CD4-positive, alpha-beta T cell treated with Interleukin-4 for 1 hour (primary cell): ENCODE results near the gene ATG14.
"Not testable (repeated sequence)": the region's sequence is repeated elsewhere in the genome, so short reads cannot be mapped to it uniquely, and the experiment has no call there.

Source experiments
- DNase-seq, 2 donors: peaks; one replicate each; pipeline ENCODE4 v3.0.0-alpha.2; 2020 to 2022

ATG14 gene

GRCh38 chr14:55433880-55434804 is 22.5 kb upstream of the ATG14 start:
- DNase-seq, result peak in 1 of 2 donors; percentile 25

- DNase-seq, result no peak
Measured at GRCh38 chr14:55432628-55433027, 21.0 kb upstream of the ATG14 start.

DNA sequence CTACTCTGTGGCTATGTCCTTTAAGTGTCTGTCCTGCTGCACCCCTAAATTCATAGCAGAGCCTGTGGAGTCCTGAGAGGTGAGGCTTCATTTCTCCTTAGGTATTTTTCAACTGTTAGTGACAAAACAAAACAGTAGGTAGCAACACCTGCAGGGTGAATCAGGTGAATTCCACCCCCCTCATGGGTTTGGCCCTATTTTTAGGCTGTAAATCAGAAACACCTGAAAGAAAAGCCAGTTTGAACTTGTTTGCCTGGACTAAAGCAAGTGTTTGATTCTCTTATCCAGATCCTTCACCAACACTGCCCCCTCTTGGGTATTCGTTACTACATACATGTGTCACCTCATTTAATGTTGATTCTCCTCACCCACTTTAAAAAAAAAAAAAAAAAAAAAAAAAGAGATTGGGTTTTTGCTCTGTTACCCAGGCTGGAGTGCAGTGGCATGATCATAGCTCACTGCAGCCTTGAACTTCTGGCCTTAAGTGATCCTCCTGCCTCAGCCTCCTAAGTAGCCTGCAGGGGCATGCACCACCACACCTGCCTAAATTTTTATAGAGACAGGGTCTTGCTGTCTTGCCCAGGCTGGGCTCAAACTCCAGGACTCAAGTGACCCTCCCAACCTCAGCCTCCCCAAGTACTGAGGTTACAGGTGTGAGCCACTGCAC is 18.5 kb upstream of the ATG14 start:
- peak; percentile 53 to 82 for DNase-seq

- DNase-seq, result no peak
Measured at GRCh38 chr14:55427439-55427838, 15.8 kb upstream of the ATG14 start.

GRCh38 chr14:55426891-55427290 is 15.3 kb upstream of the ATG14 start:
- no peak for DNase-seq

GRCh38 chr14:55425091-55425490 is 13.5 kb upstream of the ATG14 start:
- DNase-seq, result no peak

- no peak for DNase-seq
Measured at GRCh38 chr14:55423969-55424368, 12.3 kb upstream of the ATG14 start.

DNA sequence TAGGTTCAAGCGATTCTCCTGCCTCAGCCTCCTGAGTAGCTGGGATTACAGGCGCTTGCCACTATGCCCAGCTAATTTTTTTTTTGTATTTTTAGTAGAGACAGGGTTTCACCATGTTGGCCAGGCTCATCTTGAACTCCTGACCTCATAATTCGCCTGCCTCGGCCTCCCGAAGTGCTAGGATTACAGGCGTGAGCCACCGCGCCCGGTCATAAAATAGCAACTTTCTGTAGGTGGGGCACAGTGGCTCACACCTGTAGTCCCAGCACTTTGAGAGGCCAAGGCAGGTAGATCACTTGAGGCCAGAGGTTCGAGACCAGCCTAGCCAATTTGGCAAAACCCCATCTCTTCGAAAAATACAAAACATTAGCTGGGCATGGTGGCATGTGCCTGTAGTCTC is 10.7 kb upstream of the ATG14 start:
- DNase-seq, result not testable (repeated sequence)

GRCh38 chr14:55419663-55420062 is 8.0 kb upstream of the ATG14 start:
- no peak for DNase-seq

DNA sequence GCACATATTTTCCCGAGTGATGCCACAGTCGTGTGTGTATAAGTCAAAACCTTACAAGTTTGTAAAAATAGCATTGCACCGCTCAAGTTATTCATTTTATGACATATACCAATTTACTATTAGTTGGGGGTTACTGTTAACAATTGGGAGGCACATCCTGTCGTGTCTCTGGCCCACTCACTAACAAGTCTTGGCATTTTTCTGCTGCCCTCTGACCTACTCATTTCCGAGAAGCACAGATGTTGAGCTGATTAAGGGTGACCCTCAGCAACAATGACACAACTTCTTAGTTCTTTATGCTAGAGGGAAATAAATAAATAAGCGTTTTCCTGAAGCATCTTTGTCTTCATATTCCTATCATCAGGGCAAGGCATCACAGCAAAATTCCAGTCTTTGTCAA is 6.8 kb upstream of the ATG14 start:
- DNase-seq, result no peak

DNA sequence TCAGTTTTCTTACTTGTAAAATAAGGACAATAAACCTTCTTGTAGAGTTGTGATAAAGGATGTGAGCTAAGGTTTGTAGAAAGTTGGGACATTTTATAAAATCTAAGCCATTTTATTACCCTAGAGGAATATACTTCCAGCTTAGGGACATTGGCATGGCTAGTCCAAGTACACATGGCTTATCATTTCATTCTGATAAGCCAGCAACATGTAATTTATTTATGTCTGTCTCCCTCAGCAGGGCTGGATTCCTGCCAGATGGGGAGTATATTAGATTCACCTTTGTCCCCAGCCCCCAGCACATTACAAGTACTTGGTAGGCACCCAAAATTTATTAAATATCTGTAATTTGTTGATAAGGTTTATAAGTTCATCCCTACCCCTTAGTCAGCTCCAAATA is 6.3 kb upstream of the ATG14 start:
- no peak for DNase-seq

- DNase-seq, result no peak
Measured at GRCh38 chr14:55416866-55417265, 5.2 kb upstream of the ATG14 start.

DNA sequence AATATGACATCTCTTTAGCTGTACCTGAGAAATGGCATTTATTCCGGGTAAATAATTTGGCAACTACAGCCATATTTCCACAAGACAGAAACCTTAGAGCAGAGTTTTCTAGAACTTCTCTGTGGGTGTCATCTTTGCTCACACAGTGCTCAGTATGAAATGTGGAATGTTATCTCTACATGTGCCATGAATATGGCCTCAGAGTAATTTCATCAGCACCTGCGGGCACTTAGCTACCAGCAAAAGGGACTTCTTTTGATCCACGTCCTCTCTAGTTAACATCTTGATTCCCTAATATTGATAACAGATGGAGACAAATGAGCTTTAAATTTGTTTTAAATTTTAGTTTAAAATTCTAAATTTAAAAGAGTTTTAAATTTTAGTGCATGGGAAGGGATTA is 2.9 kb upstream of the ATG14 start:
- DNase-seq, result no peak

GRCh38 chr14:55412676-55413075 is 1.0 kb upstream of the ATG14 start:
- DNase-seq, result no peak

- DNase-seq, result no peak
Measured at GRCh38 chr14:55410876-55411275, 754 bp downstream of the ATG14 start.

DNA sequence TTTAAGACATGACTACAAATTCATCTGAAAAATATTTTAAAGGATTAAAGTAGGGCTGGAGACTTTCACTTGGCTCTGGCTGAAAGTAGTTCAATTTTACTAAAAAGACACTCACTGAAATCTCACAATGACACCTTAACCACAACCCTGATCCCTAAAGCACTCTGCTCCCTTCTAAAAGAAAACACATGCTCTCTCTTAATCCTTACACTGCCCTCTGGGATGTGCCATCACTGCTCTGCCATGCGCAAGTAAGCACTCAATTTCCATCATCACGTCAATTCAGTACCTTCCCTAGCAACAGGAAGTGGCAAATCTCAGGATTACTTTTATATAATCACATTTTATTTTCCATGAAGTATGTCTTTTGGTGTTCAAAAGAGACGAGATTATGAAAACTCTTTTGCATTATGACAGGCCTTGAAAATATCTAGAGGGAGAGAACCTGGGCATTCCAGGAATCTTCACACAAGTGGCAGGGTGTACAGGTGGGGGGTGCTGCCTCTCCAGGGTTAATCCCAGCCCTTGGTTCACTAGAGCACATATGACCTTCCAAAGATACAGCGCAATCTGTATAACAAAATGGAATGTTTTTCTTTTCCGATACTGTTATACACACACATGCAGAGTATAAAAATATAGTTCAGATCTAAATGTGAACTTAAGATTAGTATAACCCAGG is 7.3 kb downstream of the ATG14 start:
- no peak for DNase-seq

GRCh38 chr14:55401751-55402150 is 9.9 kb downstream of the ATG14 start:
- DNase-seq, result no peak

DNA sequence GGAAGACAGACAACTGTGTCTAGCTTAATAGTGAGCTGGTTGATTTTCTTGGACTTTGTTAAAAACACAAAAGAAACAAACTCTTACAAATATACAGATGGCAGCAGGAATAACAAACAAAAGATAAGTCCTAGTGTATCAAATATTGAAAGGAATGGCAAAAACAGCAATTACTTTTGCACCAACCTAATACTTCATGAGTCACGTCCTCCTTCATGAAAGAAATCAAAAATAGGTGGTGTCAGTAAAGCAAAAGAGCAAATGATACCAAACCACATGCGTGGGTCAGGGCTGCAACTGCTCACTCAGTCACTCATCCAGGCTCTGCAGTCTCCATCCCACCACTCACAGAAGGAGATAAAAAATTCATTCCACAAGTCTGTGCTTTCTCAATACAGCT is 11.8 kb downstream of the ATG14 start:
- DNase-seq, result no peak

GRCh38 chr14:55399183-55399582 is 12.4 kb downstream of the ATG14 start:
- DNase-seq, result no peak

DNA sequence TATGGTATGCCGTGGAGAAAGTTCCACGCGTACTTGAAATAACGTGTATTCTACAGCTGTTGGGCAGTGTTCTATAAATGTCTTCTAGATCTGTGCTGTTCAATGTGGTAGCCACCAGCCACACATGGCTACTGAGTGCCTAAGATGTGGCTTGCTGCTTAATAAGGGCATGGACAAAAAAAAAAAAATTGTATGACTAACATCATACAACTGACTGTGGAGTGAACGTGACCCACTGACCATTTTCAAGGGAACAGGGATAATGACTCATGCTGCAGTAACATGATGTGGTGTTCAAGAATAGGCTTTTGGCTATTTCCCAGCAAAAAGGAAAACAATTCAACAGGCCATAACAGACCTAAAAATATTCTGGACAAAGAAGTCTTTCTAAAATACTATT is 13.0 kb downstream of the ATG14 start:
- DNase-seq, result no peak

DNA sequence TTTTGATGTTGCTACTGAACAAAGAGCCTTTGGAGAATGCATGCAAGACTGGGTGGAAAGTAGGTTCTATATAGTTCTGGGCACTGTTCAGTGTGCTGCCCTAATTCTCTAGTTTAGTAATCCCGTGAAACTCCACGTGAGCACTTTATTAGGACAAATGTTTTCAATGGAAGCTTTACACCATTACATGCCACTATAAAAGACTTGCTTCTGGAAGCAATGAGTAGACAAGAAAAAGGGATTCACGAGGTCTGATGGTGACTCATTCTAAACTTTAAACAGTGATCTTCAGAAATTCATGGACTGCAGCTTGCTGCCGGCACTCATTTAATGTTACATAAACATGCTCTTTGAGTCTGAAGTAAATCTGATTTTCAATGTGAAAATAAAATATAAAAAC is 22.3 kb downstream of the ATG14 start:
- DNase-seq, result no peak

DNA sequence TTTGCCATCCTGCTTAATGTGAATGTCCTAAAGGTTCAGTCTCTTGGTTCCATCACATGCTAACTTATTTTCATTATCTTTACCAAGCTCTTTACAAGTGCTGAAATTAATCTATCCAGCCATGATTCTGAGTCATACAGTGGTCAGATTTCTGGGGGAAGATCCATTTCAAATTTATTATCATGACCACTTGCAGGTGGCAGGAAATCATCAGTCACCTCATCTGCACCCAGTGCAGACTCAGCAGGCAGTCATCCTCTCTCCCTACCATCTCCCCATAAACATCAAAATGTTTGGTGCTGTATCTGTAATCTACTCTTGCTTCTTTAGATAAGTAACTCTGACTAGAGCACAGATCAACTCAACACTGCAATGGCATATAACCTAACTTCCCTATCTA is 23.5 kb downstream of the ATG14 start:
- no peak for DNase-seq

DNA sequence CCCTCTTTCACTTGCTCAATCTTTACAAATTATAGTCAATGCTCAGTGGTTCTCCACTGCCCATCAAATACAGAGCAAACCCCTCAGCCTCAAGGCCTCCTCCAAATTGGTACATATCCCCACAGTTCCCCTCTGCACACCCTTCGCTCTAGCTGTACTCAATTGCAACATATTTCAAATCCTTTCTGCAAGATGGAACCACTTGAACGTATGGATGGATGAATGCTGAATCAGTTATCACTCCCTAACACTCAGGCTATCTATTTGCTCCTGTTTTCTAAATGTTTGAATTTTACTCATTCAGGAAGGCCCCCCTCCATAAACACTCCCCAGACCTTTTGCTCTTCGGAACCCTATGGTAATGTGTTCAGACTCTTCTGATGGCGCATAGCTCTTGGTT is 24.5 kb downstream of the ATG14 start:
- DNase-seq, result no peak
